ENCODE data around the gene LSMEM2. TPM values are rescaled to one million over a fixed set of nuclear protein-coding genes. Genes with fewer than 3 reads are reported as not detected.

LSMEM2 gene
- total RNA-seq, 4 donors from 2014 or later: 0.30 TPM; not detected in 3

DNA sequence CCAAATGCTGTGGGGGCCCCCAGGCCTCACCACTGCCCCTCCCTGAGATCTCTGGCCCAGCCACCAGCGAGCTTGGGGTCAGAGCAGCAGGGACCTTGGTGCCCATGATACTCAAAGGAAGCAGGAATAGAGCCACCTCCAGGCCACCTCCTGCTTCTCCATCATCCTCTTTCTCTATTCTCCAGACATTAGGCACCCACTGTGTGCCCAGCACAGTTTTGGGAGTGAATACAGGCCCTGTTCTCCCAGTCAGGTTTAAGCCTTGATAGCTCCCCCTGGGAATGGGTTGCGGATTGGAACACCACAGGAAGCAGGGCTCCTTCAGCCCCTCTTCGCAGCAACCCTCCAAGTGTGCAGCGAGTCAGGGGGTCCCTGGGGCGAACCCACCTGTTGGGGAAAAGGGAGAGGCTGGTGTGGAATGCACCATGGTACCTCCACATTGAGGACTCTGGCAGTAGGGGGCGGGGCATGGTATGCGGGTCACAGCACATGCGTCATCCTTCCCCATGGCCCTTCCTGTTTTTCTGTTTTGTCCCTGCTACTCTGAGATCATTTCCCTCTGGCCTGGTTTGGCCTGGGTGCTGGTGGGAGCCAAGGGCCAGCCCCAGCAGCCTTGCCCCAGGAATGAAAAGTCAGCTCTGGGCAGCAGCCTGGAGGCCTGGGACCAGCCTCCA is 24.2 kb upstream of the LSMEM2 start:
- 61% methylated on average over 8 of the region's 8 CpGs for WGBS
- Histone ChIP-seq H3K27ac (peak overlapping the region; percentile 79), H3K4me1 (peaks cover 65% of the 10 kb centered on the region), H3K4me3 (no peak overlapping the region), H3K9me3 (no peaks in the 10 kb centered on the region), H3K27me3 (no peaks in the 10 kb centered on the region), H3K36me3 (peaks cover 39% of the 10 kb centered on the region)
- DNase-seq (ENCODE audit: low spot score in 2 of 2): peak in 1 of 2 donors; percentile 87
- TF ChIP-seq EP300 (IDR thresholded peaks at IDR 0.05) (no peak), POLR2A (IDR thresholded peaks at IDR 0.05) (no peak), POLR2AphosphoS5 (IDR thresholded peaks at IDR 0.05) (no peak)
- TF ChIP-seq, protein P1, sequence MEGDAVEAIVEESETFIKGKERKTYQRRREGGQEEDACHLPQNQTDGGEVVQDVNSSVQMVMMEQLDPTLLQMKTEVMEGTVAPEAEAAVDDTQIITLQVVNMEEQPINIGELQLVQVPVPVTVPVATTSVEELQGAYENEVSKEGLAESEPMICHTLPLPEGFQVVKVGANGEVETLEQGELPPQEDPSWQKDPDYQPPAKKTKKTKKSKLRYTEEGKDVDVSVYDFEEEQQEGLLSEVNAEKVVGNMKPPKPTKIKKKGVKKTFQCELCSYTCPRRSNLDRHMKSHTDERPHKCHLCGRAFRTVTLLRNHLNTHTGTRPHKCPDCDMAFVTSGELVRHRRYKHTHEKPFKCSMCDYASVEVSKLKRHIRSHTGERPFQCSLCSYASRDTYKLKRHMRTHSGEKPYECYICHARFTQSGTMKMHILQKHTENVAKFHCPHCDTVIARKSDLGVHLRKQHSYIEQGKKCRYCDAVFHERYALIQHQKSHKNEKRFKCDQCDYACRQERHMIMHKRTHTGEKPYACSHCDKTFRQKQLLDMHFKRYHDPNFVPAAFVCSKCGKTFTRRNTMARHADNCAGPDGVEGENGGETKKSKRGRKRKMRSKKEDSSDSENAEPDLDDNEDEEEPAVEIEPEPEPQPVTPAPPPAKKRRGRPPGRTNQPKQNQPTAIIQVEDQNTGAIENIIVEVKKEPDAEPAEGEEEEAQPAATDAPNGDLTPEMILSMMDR (IDR thresholded peaks at IDR 0.05): no peak

DNA sequence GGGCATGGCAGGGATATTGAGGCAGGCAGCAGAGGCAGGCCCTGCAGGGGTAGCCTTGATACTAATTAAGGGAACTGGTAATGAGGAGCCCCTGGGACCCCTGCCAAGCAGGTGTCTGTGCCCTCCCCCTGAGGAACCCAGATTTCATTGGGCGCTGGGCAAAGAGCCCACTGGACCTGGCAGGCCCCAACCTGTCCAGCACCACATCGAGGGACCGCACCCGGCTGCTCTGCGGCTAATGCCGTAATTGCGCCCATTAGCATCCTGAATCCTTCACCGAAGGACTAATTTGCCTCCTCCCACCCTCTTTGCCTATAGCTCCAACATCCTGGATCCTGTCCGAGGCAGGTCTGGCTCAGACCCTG is 23.7 kb upstream of the LSMEM2 start:
- Histone ChIP-seq H3K4me1 (peaks cover 65% of the 10 kb centered on the region), H3K27ac (peak overlapping the region; percentile 79), H3K4me3 (no peak overlapping the region), H3K9me3 (no peaks in the 10 kb centered on the region), H3K36me3 (peaks cover 39% of the 10 kb centered on the region), H3K27me3 (no peaks in the 10 kb centered on the region)
- 42% methylated on average over 4 of the region's 9 CpGs for WGBS
- TF ChIP-seq POLR2AphosphoS5 (IDR thresholded peaks at IDR 0.05): no peak
- TF ChIP-seq, protein P1 (IDR thresholded peaks at IDR 0.05): no peak
- no peak for TF ChIP-seq EP300 (IDR thresholded peaks at IDR 0.05)
- TF ChIP-seq POLR2A (IDR thresholded peaks at IDR 0.05): no peak
- no peak for DNase-seq (ENCODE audit: low spot score in 2 of 2)

DNA sequence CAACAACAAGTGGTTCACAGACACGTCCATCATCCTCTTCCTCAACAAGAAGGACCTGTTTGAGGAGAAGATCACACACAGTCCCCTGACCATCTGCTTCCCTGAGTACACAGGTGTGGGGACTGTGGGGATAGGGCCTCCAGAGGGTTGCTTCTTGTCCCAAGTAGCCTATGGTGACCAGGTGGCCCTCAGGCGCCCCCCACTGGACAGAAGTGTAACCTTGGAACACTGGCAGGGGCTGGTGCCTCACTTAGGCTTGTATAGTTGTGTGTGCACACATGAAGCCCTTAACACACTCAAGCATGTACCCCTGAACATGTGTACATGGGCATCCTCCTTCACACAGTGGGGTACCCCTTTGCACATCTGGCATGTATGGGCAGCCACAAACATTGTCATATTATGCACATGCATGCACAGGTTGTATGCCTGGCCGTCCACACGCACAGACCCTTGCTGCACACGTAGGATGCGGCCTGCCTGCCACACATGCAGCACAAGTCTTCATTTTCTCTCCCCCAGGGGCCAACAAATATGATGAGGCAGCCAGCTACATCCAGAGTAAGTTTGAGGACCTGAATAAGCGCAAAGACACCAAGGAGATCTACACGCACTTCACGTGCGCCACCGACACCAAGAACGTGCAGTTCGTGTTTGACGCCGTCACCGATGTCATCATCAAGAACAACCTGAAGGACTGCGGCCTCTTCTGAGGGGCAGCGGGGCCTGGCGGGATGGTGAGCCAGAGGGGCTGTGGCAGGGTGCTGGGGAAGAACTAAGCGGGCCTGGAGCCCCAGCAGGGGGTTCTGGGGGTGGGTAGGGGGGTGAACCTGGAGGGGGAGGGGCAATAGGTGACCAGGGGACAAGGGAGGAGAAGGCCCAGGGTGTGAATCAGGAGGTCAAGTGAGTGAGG is 21.7 kb upstream of the LSMEM2 start:
- peaks cover 34% of the 10 kb centered on the region for H3K36me3 ChIP-seq
- no peak overlapping the region for H3K4me3 ChIP-seq
- no peaks in the 10 kb centered on the region for H3K27me3 ChIP-seq
- peak overlapping the region; percentile 29 for H3K27ac ChIP-seq
- peaks cover 60% of the 10 kb centered on the region for H3K4me1 ChIP-seq
- H3K9me3 ChIP-seq: no peaks in the 10 kb centered on the region
- WGBS: 86% methylated on average over 16 of the region's 20 CpGs
- TF ChIP-seq POLR2AphosphoS5 (IDR thresholded peaks at IDR 0.05) (no peak), POLR2A (IDR thresholded peaks at IDR 0.05) (no peak), EP300 (IDR thresholded peaks at IDR 0.05) (no peak)
- TF ChIP-seq, protein P1 (IDR thresholded peaks at IDR 0.05): peak; percentile 13 to 32
- no peak for DNase-seq (ENCODE audit: low spot score in 2 of 2)

DNA sequence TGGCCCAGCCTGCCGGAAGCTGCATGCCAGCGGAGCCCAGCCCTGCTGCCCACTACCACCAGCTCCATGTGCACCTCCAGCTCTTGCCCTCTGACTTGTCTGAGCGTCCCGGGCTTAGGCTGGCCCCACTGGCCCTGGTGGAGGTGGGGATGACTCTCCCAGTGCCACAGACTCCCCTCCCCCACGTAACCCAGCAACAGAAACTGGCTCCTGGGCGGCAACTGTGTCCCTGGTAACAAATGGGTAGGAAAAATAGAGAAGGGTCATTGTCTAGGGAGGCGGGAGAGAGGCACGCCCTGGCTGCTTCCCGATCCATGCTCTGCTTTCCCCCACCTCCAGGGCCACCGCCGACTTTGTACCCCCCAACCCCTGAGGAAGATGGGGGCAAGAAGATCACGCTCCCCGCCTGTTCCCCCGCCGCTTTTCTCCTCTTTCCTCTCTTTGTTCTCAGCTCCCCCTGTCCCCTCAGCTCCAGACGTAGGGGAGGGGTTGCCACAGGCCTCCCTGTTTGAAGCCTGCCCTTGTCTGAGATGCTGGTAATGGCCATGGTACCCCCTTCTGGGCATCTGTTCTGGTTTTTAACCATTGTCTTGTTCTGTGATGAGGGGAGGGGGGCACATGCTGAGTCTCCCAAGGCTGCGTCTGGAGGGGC is 20.7 kb upstream of the LSMEM2 start:
- Histone ChIP-seq H3K36me3 (peaks cover 26% of the 10 kb centered on the region), H3K4me3 (no peak overlapping the region), H3K4me1 (peaks cover 60% of the 10 kb centered on the region), H3K9me3 (no peaks in the 10 kb centered on the region), H3K27me3 (no peaks in the 10 kb centered on the region), H3K27ac (peak overlapping the region; percentile 45)
- WGBS: 83% methylated on average over 15 of the region's 17 CpGs
- no peak for DNase-seq (ENCODE audit: low spot score in 2 of 2)
- TF ChIP-seq POLR2AphosphoS5 (IDR thresholded peaks at IDR 0.05): no peak
- TF ChIP-seq, protein P1 (IDR thresholded peaks at IDR 0.05): no peak
- no peak for TF ChIP-seq EP300 (IDR thresholded peaks at IDR 0.05)
- no peak for TF ChIP-seq POLR2A (IDR thresholded peaks at IDR 0.05)
